NCI-H2081 (cell line): ENCODE data around the gene ITPR3.

Source experiments
- DNase-seq, 2 experiments: peaks; one replicate each; lab custom pipeline; 2025; lab: John Stamatoyannopoulos, UW

ITPR3 gene

DNA sequence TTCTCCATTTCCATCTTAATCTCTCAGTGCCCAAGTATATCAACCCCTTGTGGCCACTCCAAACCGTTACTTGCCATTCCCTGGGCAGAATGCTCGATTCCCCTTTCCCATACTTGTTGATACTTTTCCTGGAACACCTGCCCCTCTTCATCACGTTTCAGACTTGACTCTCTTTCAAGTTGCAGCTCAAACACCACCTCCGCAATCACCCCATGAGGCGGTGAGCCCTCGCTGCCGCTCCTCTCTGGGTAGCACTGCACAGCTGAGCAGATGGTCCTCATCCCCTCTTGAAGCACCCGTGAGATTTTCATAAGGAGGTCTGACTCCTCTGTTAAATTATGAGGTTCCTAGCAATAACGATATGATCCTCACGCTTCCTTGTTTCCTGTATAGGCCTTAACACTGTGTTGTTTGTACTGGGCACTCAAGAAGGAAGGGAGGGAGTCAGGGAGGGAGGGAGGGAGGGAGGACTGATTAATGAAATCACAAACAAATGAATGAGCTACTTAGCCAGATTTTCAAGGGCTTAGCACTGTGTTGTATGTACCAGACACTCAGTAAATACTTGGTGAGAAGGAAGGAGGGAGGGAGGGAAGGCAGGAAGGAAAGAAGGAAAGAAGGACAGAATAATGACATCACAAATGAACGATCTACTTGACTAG lies 98.3 kb downstream of the ITPR3 start:
- DNase-seq = no peak

DNA sequence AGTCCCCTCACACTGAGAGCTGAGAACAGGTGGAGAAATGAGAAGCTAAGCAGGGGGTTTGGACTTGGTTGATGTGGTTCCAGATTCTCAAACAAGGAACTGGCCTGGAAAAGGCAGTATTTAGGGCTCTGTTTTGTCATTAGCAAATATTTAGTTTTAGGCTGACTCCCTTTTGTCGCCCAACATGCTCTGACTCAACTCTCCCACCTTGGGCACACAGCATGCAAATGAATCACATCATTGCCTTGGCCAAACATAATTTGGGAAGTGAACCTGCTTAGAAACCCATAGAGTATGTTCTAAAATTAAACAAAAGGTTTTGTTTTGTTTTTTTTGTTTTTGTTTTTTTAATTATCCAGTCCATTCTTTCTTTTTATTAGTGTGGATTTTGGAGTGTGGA lies 99.9 kb downstream of the ITPR3 start:
- peak in 1 of 2 experiments; percentile 38 for DNase-seq

DNA sequence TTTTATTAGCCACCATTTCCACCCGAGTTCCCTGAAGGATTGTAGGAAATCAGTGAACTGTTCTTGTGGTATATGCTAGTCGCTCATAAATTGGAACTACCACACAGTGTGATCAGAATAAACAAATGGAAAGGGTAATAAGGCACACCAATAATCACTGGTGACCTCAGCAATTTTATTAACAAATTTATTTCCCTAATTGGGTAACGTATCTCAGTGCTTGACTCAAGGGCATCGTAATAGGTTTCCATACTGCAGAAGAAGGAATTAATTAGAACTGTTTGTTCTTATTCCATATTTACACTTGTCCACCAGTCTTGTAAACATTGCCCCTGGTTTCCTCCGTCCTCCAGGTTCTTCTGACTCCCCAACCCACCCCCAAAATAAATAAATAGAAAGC lies 100.4 kb downstream of the ITPR3 start:
- no peak for DNase-seq

DNA sequence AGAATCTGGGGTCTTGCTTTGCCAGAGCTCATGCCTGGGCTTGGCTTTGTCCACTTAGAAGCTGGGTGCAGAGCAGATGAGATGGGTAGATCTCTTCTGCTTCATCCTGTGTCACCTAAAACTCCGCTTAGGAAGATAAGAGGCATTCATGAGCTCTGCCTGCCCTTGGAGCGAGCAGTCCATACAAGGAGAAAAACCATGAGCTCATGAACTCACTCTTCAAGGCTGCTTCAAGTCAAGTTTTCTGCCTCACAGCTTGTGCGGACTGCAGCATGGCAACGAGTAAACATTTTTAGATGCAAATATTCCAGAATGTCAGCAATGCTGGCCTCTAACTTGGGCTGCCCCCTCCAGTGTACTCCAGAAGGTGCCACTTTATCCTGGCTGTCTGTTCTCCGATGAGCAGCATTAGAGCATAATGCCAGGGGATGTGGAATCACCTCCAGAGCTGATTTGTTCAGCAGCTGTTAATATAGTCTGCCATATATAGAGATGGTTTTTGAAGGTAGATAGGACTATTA lies 101.0 kb downstream of the ITPR3 start:
- no peak for DNase-seq

DNA sequence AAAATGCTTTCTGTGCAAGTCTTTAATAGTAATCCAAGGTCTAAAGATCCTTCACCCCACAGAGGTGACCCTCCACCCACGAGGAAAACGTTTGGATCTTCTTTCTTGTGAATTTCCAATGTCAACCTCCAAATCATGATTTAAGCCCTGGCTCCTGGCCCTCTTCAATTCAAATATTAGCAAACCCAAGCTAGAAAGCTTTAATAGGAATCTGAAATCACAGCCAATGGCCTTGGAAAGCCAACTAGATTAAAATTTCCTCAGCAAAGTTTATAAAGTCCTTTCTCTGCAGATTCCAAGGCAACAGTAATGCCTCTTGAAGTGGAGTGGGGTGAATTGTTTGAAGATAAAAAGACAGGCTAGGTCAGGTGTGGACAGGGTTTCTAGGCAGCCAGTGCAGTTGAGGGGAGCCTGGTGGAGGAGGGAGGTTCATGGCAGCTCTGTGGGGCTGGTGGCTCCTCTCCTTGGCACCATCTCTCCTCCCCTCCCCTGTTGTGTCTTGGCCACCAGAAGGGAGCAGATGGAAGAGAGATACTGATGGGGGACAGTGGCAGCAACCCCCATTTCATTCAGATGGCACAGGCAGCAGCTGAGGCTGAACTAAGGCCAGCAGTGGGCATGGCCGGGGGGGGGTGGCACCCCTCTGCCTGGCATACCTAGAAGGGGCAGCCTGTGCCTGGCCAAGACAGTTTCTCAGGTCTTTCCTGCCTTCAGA lies 102.4 kb downstream of the ITPR3 start:
- no peak for DNase-seq

DNA sequence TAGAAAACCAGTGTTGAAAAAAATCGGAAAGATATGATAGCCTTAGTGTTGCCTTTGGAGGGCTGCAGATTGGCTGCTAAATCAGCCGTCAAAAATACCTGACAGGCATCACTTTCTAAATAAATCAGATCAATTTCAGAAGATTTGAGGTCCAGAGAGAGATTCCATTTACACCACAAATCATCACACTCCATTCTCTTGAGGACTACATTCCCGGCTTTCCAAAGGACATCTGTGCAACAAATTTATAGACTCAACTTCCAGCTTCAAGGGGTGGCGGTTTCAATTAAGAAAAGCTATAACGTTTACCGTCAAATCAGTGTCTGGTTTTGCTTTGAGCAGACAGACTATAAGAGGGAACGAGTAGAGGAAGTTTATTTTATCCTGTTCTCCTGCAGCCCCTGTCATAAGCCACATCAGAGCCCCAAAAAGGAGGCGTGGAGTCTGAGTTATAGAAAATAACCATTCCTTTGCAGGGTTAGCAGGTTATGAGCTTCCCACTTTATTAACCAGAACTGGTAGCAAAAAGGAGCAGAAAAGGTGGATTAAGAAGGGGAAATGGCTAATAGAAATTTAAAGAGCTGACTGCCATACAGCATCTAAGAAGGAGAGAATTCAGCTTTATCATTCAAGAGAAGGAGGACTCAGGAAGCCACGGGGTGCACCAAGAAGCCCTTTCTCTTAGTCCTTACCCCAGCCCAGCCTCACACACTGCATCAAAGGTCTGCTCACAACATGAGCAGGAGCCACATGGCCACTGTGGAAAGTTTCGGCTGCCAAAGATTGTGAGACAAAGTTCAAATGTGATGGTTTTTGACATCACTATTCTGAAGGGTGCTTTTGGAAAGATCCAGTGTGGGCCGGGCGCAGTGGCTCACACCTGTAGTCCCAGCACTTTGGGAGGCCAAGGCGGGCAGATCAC lies 103.2 kb downstream of the ITPR3 start:
- DNase-seq = no peak

DNA sequence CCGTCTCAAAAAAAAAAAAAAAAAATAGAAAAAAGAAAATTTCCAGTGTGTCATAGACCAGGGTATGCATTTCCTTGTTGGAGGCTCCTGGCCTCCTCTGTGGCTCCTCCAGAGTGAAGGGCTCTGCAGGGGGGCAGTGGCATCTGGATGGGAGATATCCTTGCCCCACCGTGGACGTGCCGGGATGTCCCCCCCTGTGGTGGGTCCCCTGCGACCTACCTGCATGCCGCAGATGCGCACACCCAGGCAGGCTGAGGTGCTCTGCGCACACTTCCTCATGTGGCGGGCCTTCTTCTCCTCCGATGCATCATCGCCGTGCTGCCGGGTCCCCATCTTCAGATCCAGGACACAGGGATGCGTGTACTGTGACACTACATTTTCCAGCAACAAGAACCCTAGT lies 104.1 kb downstream of the ITPR3 start:
- no peak for DNase-seq

DNA sequence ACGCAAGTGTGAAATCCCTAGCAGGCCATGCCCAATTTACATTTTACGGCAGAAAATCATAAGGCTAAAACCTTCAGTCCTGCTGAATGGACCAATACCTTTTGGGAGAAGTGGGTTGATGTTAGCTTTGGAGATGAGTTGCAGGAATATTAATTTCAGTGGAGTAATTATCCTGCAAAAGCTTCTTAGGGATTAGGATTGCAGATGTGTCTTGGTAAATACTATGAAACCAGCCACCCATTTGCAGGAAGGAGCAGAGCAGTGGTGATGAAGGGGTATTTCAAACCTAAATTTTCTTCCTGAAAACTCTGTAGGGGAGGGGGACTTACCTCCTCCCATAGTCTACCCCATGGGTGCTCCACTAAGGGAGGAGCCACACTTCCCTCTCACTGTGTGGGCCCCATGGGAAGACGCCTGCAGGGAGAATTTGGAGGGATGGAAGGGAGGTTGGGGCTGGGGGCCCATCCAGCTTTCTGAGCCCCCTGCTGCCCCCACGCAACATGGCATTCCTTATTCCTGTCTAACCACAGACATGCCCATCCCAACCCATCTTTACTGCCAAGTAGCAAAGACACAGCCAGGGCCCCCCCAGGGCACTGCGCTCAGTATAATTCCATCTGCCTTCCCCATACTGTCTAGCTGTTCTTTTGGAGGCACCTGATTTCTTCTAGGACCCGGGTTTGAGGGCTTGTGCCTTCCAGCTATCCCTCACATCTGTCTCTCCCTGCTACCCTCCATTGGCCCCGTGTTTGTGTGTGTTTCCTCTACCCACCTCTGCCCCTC lies 105.0 kb downstream of the ITPR3 start:
- no peak for DNase-seq

DNA sequence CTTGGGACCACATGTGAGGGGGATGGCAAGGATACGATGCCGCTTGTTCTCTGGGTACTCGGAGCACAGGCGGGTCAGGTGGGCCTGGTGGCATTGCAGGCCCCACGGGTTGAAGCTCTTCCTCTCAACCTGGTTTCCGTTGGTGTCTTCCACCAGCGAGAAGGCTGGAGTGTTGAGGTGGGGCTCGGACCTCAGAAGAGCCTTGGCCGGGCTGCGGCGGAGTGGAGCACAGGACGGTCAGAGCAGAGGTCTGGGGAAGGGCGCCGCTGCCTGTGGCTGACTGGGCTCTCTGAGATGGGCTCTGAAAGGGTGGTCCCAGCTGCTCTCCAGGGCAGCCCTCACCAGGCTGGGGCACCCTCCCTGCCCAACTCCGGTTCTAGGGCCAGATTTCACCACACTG lies 105.6 kb downstream of the ITPR3 start:
- no peak for DNase-seq

DNA sequence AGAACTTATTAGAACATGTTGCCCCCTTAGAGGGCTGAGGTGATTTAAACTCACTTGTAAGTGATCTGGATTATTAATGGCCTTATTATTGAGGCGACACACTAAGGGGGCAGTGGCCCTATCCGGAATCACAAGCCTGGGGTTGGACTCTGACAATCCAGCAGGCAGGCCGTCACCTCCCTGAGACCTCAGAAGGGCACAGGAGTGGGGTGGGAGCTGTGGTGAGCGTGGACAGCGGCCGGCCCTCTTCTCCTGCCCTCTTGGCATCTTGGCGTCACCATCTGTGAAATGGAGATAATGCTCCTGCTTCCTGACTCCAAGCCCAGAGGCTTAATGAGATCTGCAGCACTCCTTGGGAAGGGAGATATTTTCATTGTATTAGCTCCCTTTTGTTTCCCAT lies 106.0 kb downstream of the ITPR3 start:
- DNase-seq = no peak

DNA sequence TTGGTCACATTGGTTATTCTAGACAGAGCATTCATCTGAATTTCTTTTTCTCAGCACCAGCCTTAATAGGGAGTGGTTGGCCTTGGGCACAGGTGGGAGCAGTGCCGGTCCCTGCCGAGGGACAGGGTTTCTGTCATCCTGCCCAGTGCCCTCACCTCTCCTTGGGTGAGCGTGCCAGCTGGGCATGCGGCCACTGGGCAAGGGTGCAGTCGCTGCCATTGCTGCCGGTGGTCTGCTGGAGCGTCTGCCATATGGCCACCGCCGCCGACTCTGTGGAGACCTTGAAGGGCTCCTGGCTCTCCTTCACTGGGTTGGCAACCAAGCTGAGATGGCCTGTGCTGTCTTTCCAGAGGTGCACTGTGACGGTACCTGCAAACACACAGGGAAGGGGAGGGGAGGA lies 106.8 kb downstream of the ITPR3 start:
- no peak for DNase-seq

DNA sequence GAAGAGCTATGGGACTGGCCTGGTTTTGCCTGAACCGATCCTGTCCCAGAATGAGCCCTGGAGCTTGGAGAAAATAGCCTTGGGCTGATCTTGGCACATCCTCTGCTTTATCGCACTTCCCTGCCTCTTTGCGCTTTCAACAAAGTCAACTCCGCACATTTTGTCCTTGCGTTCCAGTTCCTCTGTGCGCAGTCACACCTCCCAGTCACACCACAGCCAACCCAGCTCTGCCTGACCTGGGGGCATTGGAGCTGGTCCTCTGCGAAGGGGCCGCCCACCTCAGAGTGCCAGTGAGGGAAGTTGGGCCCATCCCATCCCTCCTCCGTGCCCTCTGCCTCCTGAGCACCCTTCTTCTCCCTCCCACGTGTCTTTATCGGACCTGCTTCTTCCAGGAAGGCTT lies 107.3 kb downstream of the ITPR3 start:
- no peak for DNase-seq

DNA sequence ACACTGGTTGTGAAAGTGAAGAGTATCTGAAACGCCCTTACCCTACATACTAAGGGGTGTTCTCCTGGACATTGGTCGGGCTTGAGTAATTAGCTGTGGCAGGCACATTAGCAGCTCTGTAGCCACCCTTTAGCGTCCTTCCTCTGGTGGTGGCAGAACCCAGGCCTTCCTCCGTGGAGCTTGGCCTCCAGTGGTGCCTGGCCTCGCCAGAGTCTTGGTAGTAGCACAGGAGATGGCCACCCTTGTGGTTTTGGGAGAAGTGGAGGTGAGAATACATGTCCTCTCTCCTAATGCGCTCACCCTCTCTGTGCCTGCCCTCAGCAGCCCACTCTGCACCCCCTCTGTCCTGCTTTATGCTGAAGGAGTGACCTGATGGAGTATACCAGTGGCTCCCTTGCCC lies 107.9 kb downstream of the ITPR3 start:
- DNase-seq = no peak

DNA sequence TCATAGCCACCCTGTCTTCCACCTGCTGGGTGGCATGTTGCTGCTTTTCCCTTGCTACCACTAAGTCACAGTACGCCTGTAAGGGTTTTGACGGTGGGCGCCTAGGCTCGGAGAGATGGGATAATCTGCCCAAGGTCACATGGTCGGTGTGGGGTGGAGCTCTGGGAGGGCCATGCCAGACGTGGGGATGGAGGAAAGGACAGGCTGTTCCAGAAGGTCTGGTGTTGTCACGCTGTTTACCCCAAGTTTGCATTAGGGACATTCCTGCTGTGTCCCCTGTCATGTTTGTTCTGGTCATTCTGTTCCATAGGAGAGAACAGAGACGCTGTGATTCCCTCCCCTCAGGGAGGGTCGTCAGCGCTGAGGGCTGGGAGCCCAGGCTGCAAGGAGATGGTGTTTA lies 109.5 kb downstream of the ITPR3 start:
- no peak for DNase-seq

DNA sequence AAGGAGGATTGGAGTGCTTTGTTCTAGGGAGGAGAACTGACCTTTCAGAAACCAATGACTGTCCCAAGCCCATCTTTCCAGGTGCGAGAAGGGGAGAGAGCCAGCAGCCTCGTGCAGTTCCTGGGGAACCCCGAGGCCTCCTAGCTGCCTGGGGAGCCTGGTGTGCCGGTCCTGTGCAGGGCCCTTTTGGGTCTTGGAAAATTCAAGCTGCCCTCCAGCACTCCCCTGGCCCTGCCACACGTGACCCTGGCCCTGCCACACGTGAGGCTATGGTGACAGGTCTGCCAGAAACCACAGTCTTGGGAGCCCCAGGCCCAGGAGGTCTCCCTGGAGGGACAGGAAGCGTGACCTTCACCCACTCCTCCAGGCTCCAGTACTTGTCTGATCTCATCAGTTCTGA lies 109.9 kb downstream of the ITPR3 start:
- no peak for DNase-seq

DNA sequence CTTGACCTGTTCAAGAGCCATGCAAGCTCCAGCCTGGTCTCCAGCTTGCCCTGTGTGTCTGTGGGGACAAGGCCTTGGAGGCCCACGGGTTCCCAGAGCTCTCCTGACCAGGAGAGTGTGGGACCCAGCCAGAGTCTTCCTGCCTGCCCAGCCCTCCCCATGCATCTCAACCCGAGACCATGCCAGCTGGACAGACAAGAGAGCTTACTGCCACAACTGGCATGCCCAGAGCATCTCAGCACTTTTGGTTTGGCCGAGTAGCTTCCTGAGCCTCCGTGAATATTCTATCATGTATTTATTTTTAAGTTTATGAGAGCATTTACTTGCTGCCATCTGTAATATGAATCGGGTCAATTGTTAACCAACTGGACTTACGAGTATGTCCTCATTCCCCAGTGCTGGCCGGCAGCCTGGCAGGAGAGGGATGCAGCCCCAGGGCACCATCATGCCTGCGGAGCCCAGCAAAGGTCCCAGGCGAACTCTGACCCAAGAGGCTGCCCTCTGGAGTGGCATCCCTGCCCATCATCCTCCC lies 110.7 kb downstream of the ITPR3 start:
- no peak for DNase-seq

DNA sequence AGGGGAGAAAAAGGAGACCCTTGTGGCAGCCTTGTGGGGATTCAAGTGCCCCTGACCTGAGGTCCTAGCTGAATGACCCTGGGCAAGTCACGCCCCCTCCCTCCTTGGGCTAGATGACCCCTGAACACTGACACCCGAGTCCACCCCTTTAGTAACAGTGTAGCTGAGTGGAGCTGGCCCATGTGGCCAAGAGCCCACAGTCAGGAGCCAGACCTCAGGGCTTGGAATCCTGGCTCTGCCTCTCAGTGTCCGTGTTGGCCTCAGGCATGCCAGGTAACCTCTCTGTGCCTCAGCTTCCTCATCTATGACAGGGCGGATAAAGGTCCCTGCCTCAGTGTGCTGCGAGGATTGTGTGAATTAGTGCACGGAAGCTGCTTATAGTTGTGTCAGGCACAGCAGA lies 111.3 kb downstream of the ITPR3 start:
- DNase-seq = no peak

DNA sequence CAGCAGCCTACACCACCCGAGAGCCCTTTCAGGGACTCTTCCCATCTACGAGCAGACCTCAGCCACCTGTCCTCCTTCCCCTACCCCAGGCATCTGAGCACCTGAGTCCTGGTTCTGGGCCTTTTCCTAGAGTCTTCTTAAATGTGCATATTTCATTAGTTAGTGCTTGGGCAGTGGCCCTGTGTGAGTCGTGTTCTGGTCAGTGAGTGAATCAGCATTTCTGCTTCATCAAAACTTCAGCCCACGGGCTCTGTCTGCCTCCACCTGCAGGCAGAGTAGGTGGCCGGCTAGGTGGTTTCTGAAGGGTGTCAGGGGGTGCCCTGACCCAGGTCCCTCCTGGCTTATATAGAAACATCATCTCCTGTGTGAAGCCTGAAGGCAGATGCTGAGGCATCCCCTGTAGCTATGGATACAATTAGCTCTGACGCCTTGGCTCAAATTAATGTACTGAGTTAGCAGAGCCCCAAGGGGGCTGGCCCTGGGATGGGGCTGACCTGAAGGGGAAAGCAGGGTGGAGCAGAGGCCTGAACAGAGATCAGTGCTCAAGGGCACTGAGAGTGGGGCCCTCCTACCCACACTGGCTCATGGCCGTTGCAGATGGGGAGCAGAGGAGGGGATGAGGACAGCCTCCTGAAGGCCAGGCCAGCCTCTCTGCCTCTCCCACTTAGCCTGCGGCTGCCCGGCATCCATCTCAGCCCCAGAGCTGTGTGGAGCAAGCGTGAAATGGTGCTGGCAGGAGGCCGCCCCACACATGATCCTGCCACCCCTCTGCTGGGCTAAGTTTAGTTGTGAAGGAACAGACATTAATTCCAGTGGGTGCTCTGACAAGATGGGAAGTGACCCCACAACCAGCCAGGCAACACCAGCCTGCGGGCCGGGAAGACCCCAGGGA lies 111.9 kb downstream of the ITPR3 start:
- no peak for DNase-seq

DNA sequence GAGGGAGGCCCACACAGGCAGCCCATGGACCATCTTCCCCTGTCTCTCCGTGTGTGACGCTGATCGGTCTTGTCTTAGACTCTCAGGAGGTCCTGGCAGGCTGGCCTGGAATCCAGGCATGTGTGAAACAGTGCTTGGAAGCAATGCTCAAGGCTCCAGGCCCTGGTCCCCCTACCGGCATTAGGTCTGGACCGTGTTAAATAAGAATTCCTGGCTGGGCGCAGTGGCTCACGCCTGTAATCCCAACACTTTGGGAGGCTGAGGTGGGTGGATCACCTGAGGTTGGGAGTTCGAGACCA lies 112.5 kb downstream of the ITPR3 start:
- no peak for DNase-seq

DNA sequence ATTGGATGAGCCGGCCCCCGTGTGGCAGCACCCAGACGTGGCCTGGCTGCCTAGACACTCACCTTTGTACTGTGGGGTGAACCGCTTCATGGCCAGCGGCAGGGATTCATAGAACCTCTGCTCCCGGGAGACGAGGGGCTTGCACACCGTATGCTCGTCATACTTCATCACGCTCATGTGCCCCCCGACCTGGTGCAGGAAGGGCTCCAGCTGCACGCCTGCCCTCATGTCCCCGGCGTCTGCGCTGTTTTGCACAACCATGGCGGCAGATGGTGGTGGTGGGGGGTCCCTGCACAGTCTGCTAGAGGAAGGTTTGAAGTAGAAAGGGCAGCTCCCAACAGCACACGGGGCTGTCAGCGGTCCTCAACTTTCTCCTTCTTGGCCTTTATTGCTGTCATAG lies 114.1 kb downstream of the ITPR3 start:
- DNase-seq = no peak
